Loucy (cell line): Measurements from ENCODE around the gene SLC31A1.

Experiments used
- H2AFZ ChIP-seq: fragments of 200-600 bp; sonication (generic); 2 replicates; pipeline ENCODE4 v1.6.0; 2016; ENCODE audit warnings: antibody characterized with exemption, mild to moderate bottlenecking, low read length, moderate library complexity
- H3F3A ChIP-seq: fragments of 200-600 bp; 2 replicates; pipeline ENCODE4 v1.6.0; 2016; ENCODE audit warnings: antibody characterized with exemption, low read depth, mild to moderate bottlenecking
- H3K27me3 ChIP-seq: fragments of 200-600 bp; sonication (generic); 2 replicates; pipeline ENCODE4 v1.6.1; 2014; ENCODE audit warnings: low read length, mild to moderate bottlenecking; ENCODE audit not compliant: insufficient read depth, poor library complexity, severe bottlenecking
- H3K36me3 ChIP-seq: fragments of 200-600 bp; sonication (generic); 2 replicates; pipeline ENCODE4 v1.6.1; 2016; ENCODE audit warnings: low read length; ENCODE audit not compliant: insufficient read depth
- H3K4me1 ChIP-seq: fragments of 200-600 bp; sonication (generic); 2 replicates; pipeline ENCODE4 v1.5.1; 2014; ENCODE audit warnings: low read length, mild to moderate bottlenecking; ENCODE audit not compliant: insufficient read depth, poor library complexity, severe bottlenecking
- H3K4me2 ChIP-seq: fragments of 200-600 bp; sonication (generic); 2 replicates; pipeline ENCODE4 v1.6.0; 2014; ENCODE audit warnings: antibody characterized with exemption, low read length, low read depth, mild to moderate bottlenecking; ENCODE audit not compliant: poor library complexity, severe bottlenecking
- H3K4me3 ChIP-seq: fragments of 200-600 bp; sonication (generic); 2 replicates; pipeline ENCODE4 v1.5.1; 2014; ENCODE audit warnings: low read length, mild to moderate bottlenecking, mixed read lengths; ENCODE audit not compliant: poor library complexity, severe bottlenecking
- H3K79me2 ChIP-seq: fragments of 200-600 bp; sonication (generic); 2 replicates; pipeline ENCODE4 v1.6.1; 2014; ENCODE audit warnings: low read length; ENCODE audit not compliant: insufficient read depth
- H3K9ac ChIP-seq: fragments of 200-600 bp; sonication (generic); 2 replicates; pipeline ENCODE4 v1.6.0; 2014; ENCODE audit warnings: mild to moderate bottlenecking, low read depth, low read length, moderate library complexity; ENCODE audit not compliant: poor library complexity, severe bottlenecking
- H3K9me2 ChIP-seq: fragments of 200-600 bp; sonication (generic); replicated peaks from 2 replicates; pipeline ENCODE4 v1.6.1; 2016; ENCODE audit warnings: low read depth, low read length, mixed read lengths
- H3K9me3 ChIP-seq: fragments of 200-600 bp; sonication (generic); 2 replicates; pipeline ENCODE4 v1.6.1; 2014; ENCODE audit warnings: mild to moderate bottlenecking, antibody characterized with exemption, low read length, low read depth; ENCODE audit not compliant: insufficient read depth
- H4K20me1 ChIP-seq: fragments of 200-600 bp; sonication (generic); 2 replicates; pipeline ENCODE4 v1.6.0; 2014; ENCODE audit warnings: antibody characterized with exemption, low read length, mild to moderate bottlenecking; ENCODE audit not compliant: insufficient read depth, poor library complexity, severe bottlenecking
- EZH2phosphoT487 ChIP-seq: fragments of 200-600 bp; IDR thresholded peaks from 2 replicates; pipeline ENCODE4 v1.6.1; 2018; ENCODE audit warnings: antibody characterized with exemption, mild to moderate bottlenecking, moderate library complexity, borderline replicate concordance
- TF ChIP-seq, protein P1 (sequence below): fragments of 200-600 bp; sonication (generic); conservative IDR thresholded peaks from 2 replicates; pipeline ENCODE4 v1.5.1; 2014; ENCODE audit warnings: mild to moderate bottlenecking, antibody characterized with exemption, low read length

Gene SLC31A1

DNA sequence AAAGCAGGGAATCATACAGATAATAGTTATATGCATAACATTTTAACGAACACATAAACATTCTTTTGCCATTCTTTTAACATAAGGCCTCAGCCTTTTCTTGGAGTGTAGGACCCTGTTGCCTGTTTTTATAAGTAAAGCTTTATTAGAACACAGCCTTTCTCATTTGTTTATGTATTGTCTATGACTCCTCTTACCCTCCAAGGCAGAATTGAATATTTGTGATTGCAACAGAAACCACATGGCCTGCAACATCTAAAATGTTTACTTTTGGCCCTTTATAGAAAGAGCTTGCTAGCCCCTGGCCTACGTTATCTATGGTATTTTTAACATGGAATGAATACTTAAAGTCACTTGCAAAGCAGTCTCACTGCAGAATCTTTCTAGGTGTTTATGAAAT lies 2.6 kb downstream of the SLC31A1 start:
- H3K4me3 ChIP-seq = peak overlapping the region; percentile 94
- H3F3A ChIP-seq = no peaks in the 10 kb centered on the region
- peaks cover 57% of the 10 kb centered on the region for H3K4me1 ChIP-seq
- H3K9ac ChIP-seq = no peak overlapping the region
- H3K27me3 ChIP-seq = no peaks in the 10 kb centered on the region
- no peak overlapping the region for H2AFZ ChIP-seq
- H3K9me3 ChIP-seq = no peaks in the 10 kb centered on the region
- H3K79me2 ChIP-seq = peaks cover 38% of the 10 kb centered on the region
- H3K9me2 ChIP-seq = no peaks in the 10 kb centered on the region
- H3K36me3 ChIP-seq = no peaks in the 10 kb centered on the region
- TF ChIP-seq EZH2phosphoT487 = no peak
- TF ChIP-seq, protein P1, sequence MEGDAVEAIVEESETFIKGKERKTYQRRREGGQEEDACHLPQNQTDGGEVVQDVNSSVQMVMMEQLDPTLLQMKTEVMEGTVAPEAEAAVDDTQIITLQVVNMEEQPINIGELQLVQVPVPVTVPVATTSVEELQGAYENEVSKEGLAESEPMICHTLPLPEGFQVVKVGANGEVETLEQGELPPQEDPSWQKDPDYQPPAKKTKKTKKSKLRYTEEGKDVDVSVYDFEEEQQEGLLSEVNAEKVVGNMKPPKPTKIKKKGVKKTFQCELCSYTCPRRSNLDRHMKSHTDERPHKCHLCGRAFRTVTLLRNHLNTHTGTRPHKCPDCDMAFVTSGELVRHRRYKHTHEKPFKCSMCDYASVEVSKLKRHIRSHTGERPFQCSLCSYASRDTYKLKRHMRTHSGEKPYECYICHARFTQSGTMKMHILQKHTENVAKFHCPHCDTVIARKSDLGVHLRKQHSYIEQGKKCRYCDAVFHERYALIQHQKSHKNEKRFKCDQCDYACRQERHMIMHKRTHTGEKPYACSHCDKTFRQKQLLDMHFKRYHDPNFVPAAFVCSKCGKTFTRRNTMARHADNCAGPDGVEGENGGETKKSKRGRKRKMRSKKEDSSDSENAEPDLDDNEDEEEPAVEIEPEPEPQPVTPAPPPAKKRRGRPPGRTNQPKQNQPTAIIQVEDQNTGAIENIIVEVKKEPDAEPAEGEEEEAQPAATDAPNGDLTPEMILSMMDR = no peak
- H4K20me1 ChIP-seq = peaks cover 8% of the 10 kb centered on the region
- peak overlapping the region; percentile 88 for H3K4me2 ChIP-seq

DNA sequence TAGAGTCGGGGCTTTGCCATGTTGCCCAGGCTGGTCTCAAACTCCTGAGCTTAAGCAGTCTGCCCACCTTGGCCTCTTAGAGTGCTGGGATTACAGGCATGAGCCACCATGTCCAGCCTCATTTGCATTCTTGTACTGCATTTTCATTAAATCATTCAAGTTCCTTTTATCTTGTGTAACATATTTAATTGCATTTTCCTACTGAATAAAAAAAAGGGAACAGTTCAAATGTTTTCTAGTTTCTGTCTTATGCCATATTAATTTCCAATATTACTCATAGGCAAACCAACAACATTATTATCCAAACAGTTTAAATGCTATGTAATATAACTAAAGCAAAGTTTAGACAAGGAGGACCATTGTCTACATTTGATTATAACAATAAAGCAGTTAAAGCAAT lies 6.1 kb downstream of the SLC31A1 start:
- Histone ChIP-seq H3K36me3 (no peaks in the 10 kb centered on the region), H3K9me2 (no peaks in the 10 kb centered on the region), H3K4me1 (peaks cover 40% of the 10 kb centered on the region), H3F3A (no peaks in the 10 kb centered on the region), H3K9ac (no peak overlapping the region), H3K4me2 (peak overlapping the region; percentile 45), H3K4me3 (peak overlapping the region; percentile 4), H2AFZ (no peak overlapping the region), H3K9me3 (no peaks in the 10 kb centered on the region), H4K20me1 (no peaks in the 10 kb centered on the region), H3K79me2 (peaks cover 7% of the 10 kb centered on the region; the same call in 1 of the 2 replicates), H3K27me3 (no peaks in the 10 kb centered on the region)
- no peak for TF ChIP-seq EZH2phosphoT487
- TF ChIP-seq, protein P1 = no peak

DNA sequence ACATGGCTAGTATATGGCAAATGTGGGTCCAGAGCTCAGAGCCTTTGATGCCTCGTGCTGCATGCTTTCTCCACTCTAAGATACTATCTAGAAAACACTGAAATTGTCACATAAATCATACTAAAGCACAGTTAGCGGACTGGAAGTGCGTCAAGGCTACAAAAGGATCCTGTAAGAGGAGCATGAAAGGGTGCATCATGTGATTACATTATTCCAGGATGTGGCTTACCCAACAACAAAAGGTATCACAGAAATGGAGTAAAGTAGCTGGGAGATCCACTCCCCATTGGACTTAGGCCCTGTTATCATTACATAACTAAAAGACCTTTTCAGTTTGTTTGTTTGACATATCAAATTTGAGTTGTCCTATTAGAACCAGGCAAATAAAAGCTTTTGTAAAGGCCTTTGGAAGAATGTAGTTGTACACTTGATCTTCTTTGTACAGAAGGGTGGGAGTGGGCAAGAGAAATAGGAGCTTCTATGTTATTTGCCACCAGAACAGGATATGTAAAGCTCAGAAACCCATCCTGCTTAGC lies 6.9 kb downstream of the SLC31A1 start:
- H3K36me3 ChIP-seq = no peaks in the 10 kb centered on the region
- no peak for TF ChIP-seq EZH2phosphoT487
- TF ChIP-seq, protein P1 = no peak
- H3K9me3 ChIP-seq = no peaks in the 10 kb centered on the region
- peak overlapping the region; percentile 4 for H3K4me3 ChIP-seq
- no peaks in the 10 kb centered on the region for H3F3A ChIP-seq
- H3K79me2 ChIP-seq = no peaks in the 10 kb centered on the region; the same call in 1 of the 2 replicates
- no peaks in the 10 kb centered on the region for H3K9me2 ChIP-seq
- peaks cover 38% of the 10 kb centered on the region for H3K4me1 ChIP-seq
- H3K27me3 ChIP-seq = no peaks in the 10 kb centered on the region
- no peaks in the 10 kb centered on the region for H4K20me1 ChIP-seq
- H3K9ac ChIP-seq = no peak overlapping the region
- H2AFZ ChIP-seq = no peak overlapping the region
- peak overlapping the region; percentile 45 for H3K4me2 ChIP-seq
